CD4-positive, alpha-beta memory T cell (primary cell): ENCODE results near the gene LPIN3. TPM values are rescaled to one million over a fixed set of nuclear protein-coding genes. Genes with fewer than 3 reads are reported as not detected.

ENCODE experiments used
- CTCF ChIA-PET: fragments of 350-600 bp; sonication (Branson Sonifier 250); formaldehyde crosslinking; loops from one replicate; lab custom pipeline; 2021; ENCODE audit warnings: inconsistent platforms; ENCODE audit not compliant: partially characterized antibody; lab: Charles Lee
- POLR2A ChIA-PET: fragments of 350-600 bp; sonication (Branson Sonifier 250); formaldehyde crosslinking; loops from one replicate; lab custom pipeline; 2021; ENCODE audit not compliant: partially characterized antibody; lab: Charles Lee
- DNase-seq, 5 donors: peaks; one replicate each; pipeline versions ENCODE4 v3.0.0 to v3.0.0-alpha.2; 2020 to 2022; ENCODE audit warnings: mixed read lengths in 1 of 5
- H3K27ac ChIP-seq: one replicate; pipeline ENCODE4 v1.7.0; 2013; ENCODE audit warnings: low read depth, low read length
- H3K27me3 ChIP-seq: 2 replicates; pipeline ENCODE4 v1.7.0; 2013; ENCODE audit warnings: mild to moderate bottlenecking, low read length, moderate library complexity; ENCODE audit not compliant: insufficient read depth
- H3K36me3 ChIP-seq: 2 replicates; pipeline ENCODE4 v1.7.0; 2013; ENCODE audit warnings: mild to moderate bottlenecking, low read length, moderate library complexity; ENCODE audit not compliant: insufficient read depth
- H3K4me1 ChIP-seq: 2 replicates; pipeline ENCODE4 v1.7.0; 2013; ENCODE audit warnings: mild to moderate bottlenecking, low read length, moderate library complexity; ENCODE audit not compliant: insufficient read depth
- H3K4me3 ChIP-seq, 2 donors: one replicate each; pipeline ENCODE4 v1.7.0; 2013; ENCODE audit warnings: low read length in 2 of 2, mild to moderate bottlenecking in 1 of 2
- H3K9me3 ChIP-seq, 2 donors: one replicate each; pipeline ENCODE4 v1.7.0; 2013; ENCODE audit warnings: low read length in 2 of 2, control low read depth in 1 of 2; ENCODE audit not compliant: control insufficient read depth in 1 of 2
- H3K27ac Mint-ChIP-seq, 7 donors: one replicate each; pipeline ENCODE4 v1.8.0; 2020 to 2021; ENCODE audit warnings: mixed read lengths in 7 of 7, mild to moderate bottlenecking in 6 of 7, inconsistent platforms in 3 of 7, moderate library complexity in 3 of 7
- H3K27me3 Mint-ChIP-seq, 2 donors: one replicate each; pipeline ENCODE4 v1.8.0; 2020 to 2021; ENCODE audit warnings: mixed read lengths in 2 of 2
- H3K36me3 Mint-ChIP-seq, 2 donors: one replicate each; pipeline ENCODE4 v1.8.0; 2020 to 2021; ENCODE audit warnings: mixed read lengths in 2 of 2, inconsistent platforms in 1 of 2, mild to moderate bottlenecking in 1 of 2
- H3K4me1 Mint-ChIP-seq, 4 donors: one replicate each; pipeline ENCODE4 v1.8.0; 2020 to 2021; ENCODE audit warnings: mixed read lengths in 4 of 4, mild to moderate bottlenecking in 1 of 4
- H3K4me3 Mint-ChIP-seq, 8 donors: one replicate each; pipeline ENCODE4 v1.8.0; 2020 to 2021; ENCODE audit warnings: mixed read lengths in 8 of 8, mild to moderate bottlenecking in 7 of 8, moderate library complexity in 6 of 8, inconsistent platforms in 3 of 8
- H3K9me3 Mint-ChIP-seq, 8 donors: one replicate each; pipeline ENCODE4 v1.8.0; 2020 to 2021; ENCODE audit warnings: mixed read lengths in 8 of 8, mild to moderate bottlenecking in 5 of 8, inconsistent platforms in 3 of 8, moderate library complexity in 1 of 8
- intact Hi-C: fragments of 100-400 bp; cut with micrococcal nuclease; formaldehyde crosslinking; loops from one replicate; pipeline ENCODE4 v1.15.1; 2023
- polyA plus RNA-seq, 2 donors: library from polyadenylated mRNA; unstranded; fragments of 300-500 nt; fragmentation: Illumina TruSeq; gene quantifications; one replicate each; pipeline ENCODE4 v1.2.3, GENCODE V29; 2021
- total RNA-seq, 2 experiments: library from RNA; stranded (reverse); gene quantifications; one replicate each; pipeline ENCODE4 v1.2.3, GENCODE V29; 2021

The LPIN3 gene
- total and polyA plus RNA-seq, 4 experiments from 2014 or later: 0.11 to 0.17 TPM; not detected in 2

DNA sequence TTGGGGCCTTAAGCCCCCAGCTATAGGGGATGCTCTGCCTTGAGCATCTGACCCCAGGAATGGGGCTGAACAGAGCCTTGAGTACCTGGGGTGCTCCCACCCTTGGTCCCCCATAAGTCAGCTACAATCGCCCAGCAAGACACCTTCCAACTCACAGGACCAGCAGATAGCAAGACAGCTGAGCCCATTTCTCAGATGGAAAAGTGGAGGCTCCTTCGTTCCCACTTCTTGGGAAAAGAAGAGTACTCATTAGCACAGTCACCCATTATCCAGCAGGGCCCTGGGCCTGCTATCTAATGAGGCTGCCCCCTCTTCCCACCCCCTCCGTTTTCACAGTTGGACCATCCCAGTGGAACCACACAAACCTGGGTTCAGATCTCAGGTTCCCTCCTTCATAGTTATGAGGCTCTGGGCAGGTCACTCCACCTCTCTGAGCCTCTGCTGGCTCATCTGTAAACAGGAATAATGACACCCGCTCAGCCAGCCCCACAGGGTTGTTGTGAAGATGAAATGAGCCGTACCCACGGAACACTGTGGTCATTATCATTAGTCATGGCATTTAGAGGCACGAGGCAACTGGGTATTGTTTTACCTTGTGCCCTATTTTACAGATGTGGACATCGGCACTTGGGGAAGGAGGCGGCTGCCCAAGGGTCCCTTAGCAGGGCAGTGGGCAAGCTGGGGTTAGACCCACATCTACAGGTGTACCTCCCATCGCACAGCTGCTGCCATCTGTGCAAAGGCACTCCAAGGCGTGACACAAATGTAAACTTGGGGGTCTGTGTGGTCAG, 4.5 kb downstream of the LPIN3 start:
- Histone ChIP-seq H3K27me3 (no peaks in the 10 kb centered on the region), H3K36me3 (no peaks in the 10 kb centered on the region), H3K4me3 (no peak overlapping the region), H3K27ac (no peak overlapping the region), H3K9me3 (no peaks in the 10 kb centered on the region), H3K4me1 (peaks cover 6% of the 10 kb centered on the region)
- Mint-ChIP-seq H3K9me3 (peaks cover 0 to 3% (median 0%) of the 10 kb centered on the region in 8 donors), H3K4me3 (no peak overlapping the region), H3K27ac (no peak overlapping the region), H3K27me3 (no peaks in the 10 kb centered on the region), H3K4me1 (peaks cover 3 to 6% (median 4%) of the 10 kb centered on the region in 4 donors), H3K36me3 (no peaks in the 10 kb centered on the region)
- intact Hi-C loops: no loop called here
- CTCF ChIA-PET: interaction anchor here (0.8 to 2.6 kb wide), 4 partner anchors 23 to 376 kb away, joined by 3 to 10 read pairs (median 4); no protein-coding TSS in a partner anchor
- DNase-seq: no peak
- POLR2A ChIA-PET: no interaction called here

- H3K36me3 ChIP-seq: no peaks in the 10 kb centered on the region
- Mint-ChIP-seq H3K9me3 (peaks cover 0 to 3% (median 0%) of the 10 kb centered on the region in 8 donors), H3K36me3 (no peaks in the 10 kb centered on the region), H3K4me3 (no peak overlapping the region), H3K27ac (no peak overlapping the region), H3K27me3 (peaks cover 0 to 3% of the 10 kb centered on the region in 2 donors), H3K4me1 (peaks cover 0 to under 1% (median 0%) of the 10 kb centered on the region in 4 donors)
- DNase-seq: no peak
- no peaks in the 10 kb centered on the region for H3K9me3 ChIP-seq
- no peak overlapping the region for H3K27ac ChIP-seq
- POLR2A ChIA-PET: no interaction called here
- intact Hi-C loops: no loop called here
- CTCF ChIA-PET: interaction anchor here (0.8 to 1.6 kb wide), 3 partner anchors 173 to 210 kb away, joined by 3 to 5 read pairs (median 4); no protein-coding TSS in a partner anchor
- no peaks in the 10 kb centered on the region for H3K4me1 ChIP-seq
- no peak overlapping the region for H3K4me3 ChIP-seq
- no peaks in the 10 kb centered on the region for H3K27me3 ChIP-seq
Observed at GRCh38 chr20:41345729-41346067, 5.1 kb downstream of the LPIN3 start.

DNA sequence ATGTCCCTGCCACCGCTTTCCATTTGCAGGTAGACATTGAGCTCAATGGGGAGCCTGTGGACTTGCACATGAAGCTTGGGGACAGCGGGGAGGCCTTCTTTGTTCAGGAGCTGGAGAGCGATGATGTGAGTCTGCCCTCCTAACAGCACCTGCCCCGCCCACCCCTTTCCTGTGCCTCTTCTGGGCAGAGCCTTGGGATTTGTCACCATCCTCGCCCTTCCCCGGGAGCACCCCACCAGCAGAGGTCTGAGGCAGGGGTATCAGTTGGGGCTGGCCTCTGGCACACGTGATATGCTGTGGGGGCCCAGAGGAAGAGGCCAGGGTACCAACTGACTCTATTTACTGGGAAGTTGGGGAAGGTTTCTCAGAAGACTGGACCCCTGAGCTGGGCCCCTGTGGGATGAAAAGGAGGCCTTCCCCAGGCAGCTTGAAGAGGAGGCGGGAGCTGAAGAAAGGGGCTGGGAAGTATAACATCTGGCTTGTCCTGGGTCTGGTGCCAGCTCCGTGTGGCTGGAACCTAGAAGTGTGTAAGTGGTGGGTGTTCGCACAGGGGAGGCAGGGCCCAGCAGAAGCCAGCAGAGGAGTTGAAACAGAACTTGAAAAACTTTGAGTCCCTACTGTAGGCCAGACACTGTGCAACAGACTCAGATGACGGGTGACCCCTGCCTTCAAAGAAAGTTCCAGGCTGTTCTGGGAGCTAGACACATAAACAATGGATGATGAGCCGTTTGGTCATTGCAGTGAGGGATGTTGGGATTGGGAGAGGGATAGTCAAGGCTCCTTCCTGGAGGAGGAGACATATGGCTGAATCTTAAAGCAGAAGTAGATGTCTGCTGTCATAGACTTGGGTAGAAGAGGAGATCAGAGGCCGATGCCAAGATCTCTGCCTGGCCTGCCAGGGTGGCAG, 7.2 kb downstream of the LPIN3 start:
- Histone ChIP-seq H3K4me3 (no peak overlapping the region), H3K27ac (no peak overlapping the region), H3K27me3 (no peaks in the 10 kb centered on the region), H3K9me3 (no peaks in the 10 kb centered on the region), H3K4me1 (no peaks in the 10 kb centered on the region), H3K36me3 (no peaks in the 10 kb centered on the region)
- intact Hi-C loops: no loop called here
- no peak for DNase-seq
- no peaks in the 10 kb centered on the region for H3K36me3 Mint-ChIP-seq
- POLR2A ChIA-PET: no interaction called here
- no peak overlapping the region for H3K27ac Mint-ChIP-seq
- peaks cover 0 to 3% of the 10 kb centered on the region in 2 donors for H3K27me3 Mint-ChIP-seq
- CTCF ChIA-PET: interaction anchor here (0.9 to 1.4 kb wide), 2 partner anchors 8 to 11 kb away, joined by 3 read pairs; no protein-coding TSS in a partner anchor
- no peaks in the 10 kb centered on the region for H3K4me1 Mint-ChIP-seq
- H3K4me3 Mint-ChIP-seq: no peak overlapping the region
- peaks cover 0 to 3% (median 0%) of the 10 kb centered on the region in 8 donors for H3K9me3 Mint-ChIP-seq

- intact Hi-C loops: no loop called here
Observed at GRCh38 chr20:41348430-41349172, 8.0 kb downstream of the LPIN3 start.

DNA sequence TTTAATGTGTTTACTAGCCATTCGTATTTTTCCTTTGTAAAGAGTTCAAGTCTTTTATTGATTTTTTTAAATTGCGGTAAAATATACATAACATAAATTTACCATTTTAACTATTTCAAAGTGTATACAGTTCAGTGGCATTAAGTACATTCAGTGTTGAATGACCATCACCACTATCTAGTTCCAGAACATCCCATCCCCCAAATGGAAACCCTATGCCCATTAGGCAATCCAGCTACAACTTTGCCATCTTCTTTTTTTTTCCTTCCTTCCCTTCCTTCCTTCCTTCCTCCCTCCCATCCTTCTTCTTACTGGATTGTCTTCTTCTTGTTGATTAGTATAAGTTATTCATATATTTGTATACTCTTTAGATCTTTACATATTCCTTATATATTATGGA, 8.6 kb downstream of the LPIN3 start:
- peaks cover 0 to 3% (median 0%) of the 10 kb centered on the region in 8 donors for H3K9me3 Mint-ChIP-seq
- no peak overlapping the region for H3K4me3 Mint-ChIP-seq
- H3K27me3 ChIP-seq: no peaks in the 10 kb centered on the region
- H3K36me3 ChIP-seq: no peaks in the 10 kb centered on the region
- no peaks in the 10 kb centered on the region for H3K4me1 ChIP-seq
- intact Hi-C loops: no loop called here
- CTCF ChIA-PET: interaction anchor here (1.8 kb wide), 1 partner anchor 9 kb away, joined by 8 read pairs; the partner anchor contains the start of gene LPIN3
- no peaks in the 10 kb centered on the region for H3K4me1 Mint-ChIP-seq
- no peak overlapping the region for H3K27ac Mint-ChIP-seq
- H3K9me3 ChIP-seq: no peaks in the 10 kb centered on the region
- no peak overlapping the region for H3K27ac ChIP-seq
- H3K27me3 Mint-ChIP-seq: peaks cover 0 to 3% of the 10 kb centered on the region in 2 donors
- DNase-seq: no peak
- POLR2A ChIA-PET: no interaction called here
- H3K4me3 ChIP-seq: no peak overlapping the region
- H3K36me3 Mint-ChIP-seq: no peaks in the 10 kb centered on the region

More at GRCh38 chr20:41348430-41349172, 8.0 kb downstream of the LPIN3 start:
- no peak overlapping the region for H3K4me3 ChIP-seq
- no peaks in the 10 kb centered on the region for H3K36me3 Mint-ChIP-seq
- no peak for DNase-seq
- no peaks in the 10 kb centered on the region for H3K9me3 ChIP-seq
- H3K4me1 ChIP-seq: no peaks in the 10 kb centered on the region
- peaks cover 0 to 3% (median 0%) of the 10 kb centered on the region in 8 donors for H3K9me3 Mint-ChIP-seq
- no peak overlapping the region for H3K27ac Mint-ChIP-seq
- H3K4me3 Mint-ChIP-seq: no peak overlapping the region
- peaks cover 0 to 3% of the 10 kb centered on the region in 2 donors for H3K27me3 Mint-ChIP-seq
- H3K27me3 ChIP-seq: no peaks in the 10 kb centered on the region
- ChIA-PET CTCF (interaction anchor here (0.9 to 1.4 kb wide), 2 partner anchors 9 to 11 kb away, joined by 3 read pairs; no protein-coding TSS in a partner anchor), POLR2A (no interaction called here)
- H3K36me3 ChIP-seq: no peaks in the 10 kb centered on the region
- no peaks in the 10 kb centered on the region for H3K4me1 Mint-ChIP-seq
- H3K27ac ChIP-seq: no peak overlapping the region

- Mint-ChIP-seq H3K27me3 (peaks cover 0 to 3% of the 10 kb centered on the region in 2 donors), H3K27ac (no peak overlapping the region), H3K36me3 (no peaks in the 10 kb centered on the region), H3K9me3 (peaks cover 0 to 3% (median 0%) of the 10 kb centered on the region in 8 donors), H3K4me3 (no peak overlapping the region), H3K4me1 (no peaks in the 10 kb centered on the region)
- Histone ChIP-seq H3K27me3 (no peaks in the 10 kb centered on the region), H3K4me1 (no peaks in the 10 kb centered on the region), H3K36me3 (no peaks in the 10 kb centered on the region), H3K4me3 (no peak overlapping the region), H3K27ac (no peak overlapping the region), H3K9me3 (no peaks in the 10 kb centered on the region)
- DNase-seq: no peak
- ChIA-PET POLR2A (no interaction called here), CTCF (interaction anchor here (0.5 to 1.8 kb wide), 2 partner anchors 10 to 341 kb away, joined by 3 to 8 read pairs; partner anchors contain the start of gene LPIN3)
- intact Hi-C loops: no loop called here
Observed at GRCh38 chr20:41349943-41350342, 9.3 kb downstream of the LPIN3 start.
